GM23248 (cell line): Measurements from ENCODE around the gene EVL.

Source experiments
- EZH2 ChIP-seq: fragments of 200-600 bp; sonication (generic); IDR thresholded peaks from 2 replicates; pipeline ENCODE4 v1.6.1; 2018; ENCODE audit warnings: antibody characterized with exemption, mild to moderate bottlenecking; ENCODE audit not compliant: insufficient read depth, poor library complexity, severe bottlenecking
- EZH2phosphoT487 ChIP-seq: fragments of 200-600 bp; sonication (generic); IDR thresholded peaks from 2 replicates; pipeline ENCODE4 v1.6.1; 2018; ENCODE audit warnings: antibody characterized with exemption, moderate library complexity, mild to moderate bottlenecking, low read depth; ENCODE audit not compliant: insufficient read depth

DNA sequence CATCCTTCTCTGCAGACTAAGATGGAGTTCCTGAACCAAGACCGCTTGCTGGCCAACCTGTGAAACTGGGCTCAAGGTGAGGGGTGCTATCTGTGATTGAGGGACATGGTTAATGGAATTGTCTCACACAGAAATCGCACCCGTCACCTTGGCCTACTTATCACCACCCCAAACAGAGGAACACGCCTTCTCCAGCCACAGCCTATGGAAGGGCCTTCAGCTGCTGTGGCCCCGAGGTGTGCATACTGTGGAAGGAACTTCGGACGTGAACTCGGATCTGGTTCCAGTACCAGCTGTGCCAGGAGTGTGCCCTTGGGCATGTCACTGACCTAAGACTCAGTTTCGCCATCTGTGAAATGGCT is 44.4 kb downstream of the EVL start:
- TF ChIP-seq EZH2phosphoT487 (no peak), EZH2 (no peak)
